Osteoblast (primary cell): ENCODE data around the gene FBXO31. TPM values are rescaled to one million over a fixed set of nuclear protein-coding genes. Genes with fewer than 3 reads are reported as not detected.

Experiments
- DNase-seq: peaks from one replicate; pipeline ENCODE4 v3.0.0; 2011; ENCODE audit warnings: low spot score, mixed read lengths; ENCODE audit not compliant: insufficient read length; ENCODE audit errors: missing footprints
- H2AFZ ChIP-seq: 2 replicates; pipeline ENCODE4 v1.6.0; 2011; ENCODE audit warnings: mild to moderate bottlenecking, low read length
- H3K27ac ChIP-seq: 2 replicates; pipeline ENCODE4 v1.5.1; 2011; ENCODE audit warnings: mild to moderate bottlenecking, low read depth, low read length, moderate library complexity
- H3K27me3 ChIP-seq: 2 replicates; pipeline ENCODE4 v1.6.0; 2012; ENCODE audit warnings: mild to moderate bottlenecking, control low read depth, inconsistent platforms, low read length, moderate library complexity; ENCODE audit not compliant: insufficient read depth
- H3K36me3 ChIP-seq: 2 replicates; pipeline ENCODE4 v1.5.1; 2011; ENCODE audit warnings: mild to moderate bottlenecking, low read length, control low read depth, moderate library complexity; ENCODE audit not compliant: insufficient read depth
- H3K4me1 ChIP-seq: 2 replicates; pipeline ENCODE4 v1.5.1; 2011; ENCODE audit warnings: mild to moderate bottlenecking, low read length, control low read depth, moderate library complexity; ENCODE audit not compliant: insufficient read depth
- H3K4me2 ChIP-seq: 2 replicates; pipeline ENCODE4 v1.6.0; 2011; ENCODE audit warnings: mild to moderate bottlenecking, low read length; ENCODE audit not compliant: insufficient read depth
- H3K4me3 ChIP-seq: fragments of 200-600 bp; sonication (generic); 3 replicates; pipeline ENCODE4 v1.5.1; 2012; ENCODE audit warnings: mild to moderate bottlenecking, low read length, inconsistent platforms; ENCODE audit not compliant: insufficient read depth
- H3K79me2 ChIP-seq: 2 replicates; pipeline ENCODE4 v1.6.0; 2012; ENCODE audit warnings: mild to moderate bottlenecking, low read length, control low read depth, inconsistent platforms; ENCODE audit not compliant: insufficient read depth
- H3K9me3 ChIP-seq: 2 replicates; pipeline ENCODE4 v1.5.1; 2011; ENCODE audit warnings: low read depth, low read length, control low read depth
- H4K20me1 ChIP-seq: 2 replicates; pipeline ENCODE4 v1.6.0; 2012; ENCODE audit warnings: mild to moderate bottlenecking, low read length, control low read depth; ENCODE audit not compliant: insufficient read depth
- total RNA-seq: library from RNA; depleted of rRNA; stranded (reverse); fragments of >200 nt; gene quantifications from 2 replicates; pipeline ENCODE4 v1.2.3, GENCODE V29; 2012
- TF ChIP-seq, protein P1 (sequence below): IDR thresholded peaks from 2 replicates; pipeline ENCODE4 v1.5.1; 2011; ENCODE audit warnings: mild to moderate bottlenecking, low read depth, low read length, moderate library complexity; ENCODE audit errors: extremely low read depth

FBXO31 gene
- total RNA-seq, 1 donor, result 33.3 TPM

DNA sequence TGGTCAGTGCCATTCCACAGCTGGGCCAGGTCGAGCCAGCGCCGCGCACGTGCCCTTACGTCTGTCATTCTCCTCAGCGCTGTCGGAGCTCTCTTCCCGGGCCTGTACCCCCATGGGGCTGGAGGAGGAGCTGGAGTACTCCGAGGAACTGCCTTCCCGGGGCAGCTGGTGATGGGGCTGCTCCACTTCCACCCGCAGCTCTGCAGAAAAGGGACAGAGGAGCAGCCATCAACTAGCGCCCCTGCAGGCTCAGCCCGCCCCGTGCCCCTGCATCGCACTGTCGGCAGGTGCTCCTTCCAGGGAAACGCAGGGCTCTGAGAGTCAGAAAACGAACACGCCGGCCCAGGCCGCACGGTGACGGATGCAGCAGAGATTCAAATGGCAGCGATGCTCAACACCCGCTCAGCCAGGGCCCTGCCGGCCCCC is 29.4 kb upstream of the FBXO31 start:
- peaks cover 9% of the 10 kb centered on the region for H4K20me1 ChIP-seq
- H3K4me1 ChIP-seq, result no peaks in the 10 kb centered on the region
- H3K27ac ChIP-seq, result no peak overlapping the region
- no peak overlapping the region for H3K4me2 ChIP-seq
- no peaks in the 10 kb centered on the region for H3K27me3 ChIP-seq
- H3K79me2 ChIP-seq, result peaks cover 5% of the 10 kb centered on the region
- H3K4me3 ChIP-seq, result no peak overlapping the region
- no peak for DNase-seq
- H3K9me3 ChIP-seq, result no peaks in the 10 kb centered on the region
- TF ChIP-seq, protein P1, sequence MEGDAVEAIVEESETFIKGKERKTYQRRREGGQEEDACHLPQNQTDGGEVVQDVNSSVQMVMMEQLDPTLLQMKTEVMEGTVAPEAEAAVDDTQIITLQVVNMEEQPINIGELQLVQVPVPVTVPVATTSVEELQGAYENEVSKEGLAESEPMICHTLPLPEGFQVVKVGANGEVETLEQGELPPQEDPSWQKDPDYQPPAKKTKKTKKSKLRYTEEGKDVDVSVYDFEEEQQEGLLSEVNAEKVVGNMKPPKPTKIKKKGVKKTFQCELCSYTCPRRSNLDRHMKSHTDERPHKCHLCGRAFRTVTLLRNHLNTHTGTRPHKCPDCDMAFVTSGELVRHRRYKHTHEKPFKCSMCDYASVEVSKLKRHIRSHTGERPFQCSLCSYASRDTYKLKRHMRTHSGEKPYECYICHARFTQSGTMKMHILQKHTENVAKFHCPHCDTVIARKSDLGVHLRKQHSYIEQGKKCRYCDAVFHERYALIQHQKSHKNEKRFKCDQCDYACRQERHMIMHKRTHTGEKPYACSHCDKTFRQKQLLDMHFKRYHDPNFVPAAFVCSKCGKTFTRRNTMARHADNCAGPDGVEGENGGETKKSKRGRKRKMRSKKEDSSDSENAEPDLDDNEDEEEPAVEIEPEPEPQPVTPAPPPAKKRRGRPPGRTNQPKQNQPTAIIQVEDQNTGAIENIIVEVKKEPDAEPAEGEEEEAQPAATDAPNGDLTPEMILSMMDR, result no peak
- H2AFZ ChIP-seq, result no peak overlapping the region
- peaks cover 54% of the 10 kb centered on the region for H3K36me3 ChIP-seq

GRCh38 chr16:87412371-87412995 is 28.9 kb upstream of the FBXO31 start:
- Histone ChIP-seq H3K27me3 (no peaks in the 10 kb centered on the region), H3K36me3 (peaks cover 59% of the 10 kb centered on the region), H3K4me2 (no peak overlapping the region), H3K79me2 (peaks cover 5% of the 10 kb centered on the region), H3K4me1 (no peaks in the 10 kb centered on the region), H3K9me3 (no peaks in the 10 kb centered on the region), H4K20me1 (peaks cover 9% of the 10 kb centered on the region), H3K27ac (no peak overlapping the region), H3K4me3 (no peak overlapping the region), H2AFZ (no peak overlapping the region)
- TF ChIP-seq, protein P1, result no peak
- DNase-seq, result peak; percentile 22

DNA sequence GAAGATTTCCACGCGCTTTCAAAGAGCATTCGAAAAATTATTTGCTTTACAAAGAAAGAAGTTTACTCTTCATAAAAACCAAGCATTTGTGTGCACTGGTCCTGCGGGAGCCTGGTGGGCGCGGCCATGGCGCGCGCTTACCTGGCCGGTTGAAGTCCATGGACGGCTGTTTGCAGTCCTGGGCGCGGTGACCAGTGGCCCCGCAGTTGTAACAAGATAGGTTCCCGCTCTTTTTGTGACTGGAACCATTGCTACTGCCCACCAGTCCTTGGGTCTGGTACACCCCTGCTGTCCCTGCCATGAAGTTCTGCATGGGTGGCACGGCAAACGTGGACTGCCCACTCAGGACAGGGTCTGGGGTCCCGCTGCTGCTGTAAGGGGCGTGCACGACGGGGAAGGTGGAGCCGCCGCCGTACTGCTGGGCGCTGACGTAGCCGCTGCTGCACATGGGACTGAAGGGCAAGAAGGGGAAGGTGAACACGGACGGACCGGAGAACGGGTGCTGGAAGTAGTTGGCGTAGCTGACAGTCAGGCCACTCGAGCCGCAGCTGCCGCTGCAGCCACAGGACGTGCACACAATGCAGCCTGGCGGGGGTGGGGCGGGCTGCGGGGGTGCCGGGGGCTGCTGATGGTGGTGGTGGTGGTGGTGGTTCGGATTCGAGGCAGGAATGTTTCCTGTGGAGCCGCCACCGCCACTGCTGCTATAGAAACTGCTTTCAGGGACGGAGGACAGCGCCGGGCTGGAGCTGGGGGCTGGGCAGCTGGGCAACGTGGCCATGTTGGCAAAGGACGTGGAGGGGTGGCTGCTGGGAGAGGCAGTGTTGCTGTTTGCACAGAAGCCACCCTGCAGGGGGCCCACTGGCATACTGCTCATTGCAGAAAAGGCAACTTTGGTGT is 28.0 kb upstream of the FBXO31 start:
- no peaks in the 10 kb centered on the region for H3K4me1 ChIP-seq
- H3K9me3 ChIP-seq, result no peaks in the 10 kb centered on the region
- TF ChIP-seq, protein P1, result no peak
- no peaks in the 10 kb centered on the region for H3K27me3 ChIP-seq
- peaks cover 5% of the 10 kb centered on the region for H3K79me2 ChIP-seq
- peaks cover 6% of the 10 kb centered on the region for H4K20me1 ChIP-seq
- peaks cover 59% of the 10 kb centered on the region for H3K36me3 ChIP-seq
- no peak overlapping the region for H2AFZ ChIP-seq
- no peak overlapping the region for H3K4me3 ChIP-seq
- DNase-seq, result peak; percentile 74
- no peak overlapping the region for H3K27ac ChIP-seq
- H3K4me2 ChIP-seq, result no peak overlapping the region

DNA sequence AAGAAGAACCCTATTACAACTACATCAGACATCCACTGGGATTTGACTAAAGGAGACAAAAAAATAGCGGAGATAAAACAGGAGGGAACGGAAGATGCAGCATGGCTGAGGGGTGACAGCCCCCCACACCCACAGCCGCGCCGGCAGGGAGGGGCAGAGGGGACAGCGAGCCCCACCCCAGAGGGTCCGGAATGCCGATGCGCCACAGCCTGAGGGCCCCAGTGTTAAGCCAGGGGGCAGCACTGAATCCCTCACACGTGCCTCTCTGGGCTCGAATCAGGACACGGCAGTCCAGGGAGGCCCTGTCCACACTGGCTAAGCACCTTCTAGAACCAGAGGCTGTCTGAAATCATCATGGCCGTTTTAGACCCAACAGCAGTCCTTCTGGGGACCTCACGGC is 27.4 kb upstream of the FBXO31 start:
- Histone ChIP-seq H3K36me3 (peaks cover 56% of the 10 kb centered on the region), H3K27me3 (no peaks in the 10 kb centered on the region), H4K20me1 (peaks cover 6% of the 10 kb centered on the region), H3K9me3 (no peaks in the 10 kb centered on the region), H3K4me1 (no peaks in the 10 kb centered on the region), H3K4me3 (no peak overlapping the region), H3K79me2 (peaks cover 5% of the 10 kb centered on the region), H2AFZ (no peak overlapping the region), H3K4me2 (no peak overlapping the region), H3K27ac (no peak overlapping the region)
- TF ChIP-seq, protein P1, result no peak
- peak; percentile 32 for DNase-seq
